ENCODE data around the gene RAD50.
"Not testable (repeated sequence)": the region's sequence is repeated elsewhere in the genome, so short reads cannot be mapped to it uniquely, and the experiment has no call there.

The RAD50 gene

DNA sequence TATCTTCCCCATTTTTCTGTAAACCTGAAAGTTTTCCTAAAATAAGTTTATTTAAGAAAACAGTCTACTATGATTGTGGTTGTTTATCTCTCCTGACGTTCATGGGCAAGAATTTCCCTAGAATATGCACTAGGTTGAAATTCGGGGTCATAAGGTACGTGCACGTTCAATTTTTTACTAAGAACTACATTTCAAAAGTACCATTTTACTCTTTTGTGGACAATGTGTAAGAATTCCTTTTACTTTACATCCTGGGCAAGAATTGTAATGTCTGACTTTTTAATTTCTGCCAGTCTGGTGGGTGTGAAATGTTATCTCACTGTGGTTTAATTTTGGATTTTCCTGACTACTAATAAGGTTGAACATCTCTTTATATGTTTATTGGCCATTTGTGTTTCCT is 25.8 kb upstream of the RAD50 start:
- Histone ChIP-seq H3K27me3 (ENCODE audit: insufficient read depth, low read length) (peaks cover 40% of the 10 kb centered on the region), H3K4me3 (ENCODE audit: low read depth, low read length) (no peak overlapping the region), H3K27ac (ENCODE audit: low read depth, low read length) (no peak overlapping the region), H3K36me3 (ENCODE audit: insufficient read depth, low read length) (no peaks in the 10 kb centered on the region), H3K79me2 (ENCODE audit: control insufficient read depth, insufficient read depth, low read length, unreplicated experiment) (no peaks in the 10 kb centered on the region), H2AFZ (ENCODE audit: low read length, unreplicated experiment) (no peak overlapping the region), H3K4me1 (ENCODE audit: control insufficient read depth, insufficient read depth, low read length, unreplicated experiment) (no peaks in the 10 kb centered on the region)

DNA sequence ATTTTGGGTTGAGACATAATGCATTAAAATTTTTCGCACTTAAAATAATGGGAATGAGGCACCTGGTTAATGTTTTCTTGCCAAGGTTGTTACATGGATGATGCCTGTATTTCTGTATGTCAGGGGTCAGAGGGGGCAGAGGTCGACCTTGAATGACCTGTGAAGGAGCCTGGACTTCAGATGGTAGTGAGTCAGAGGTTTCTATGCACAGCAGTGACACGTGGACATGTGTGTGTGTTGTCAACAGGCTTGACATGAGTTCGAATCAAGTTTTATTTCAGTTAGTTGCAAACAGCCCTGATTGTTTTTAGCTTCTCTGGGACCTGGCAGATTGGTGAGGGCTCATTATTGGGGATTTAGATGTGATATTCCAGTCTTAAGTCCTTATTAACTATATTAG is 17.1 kb upstream of the RAD50 start:
- Histone ChIP-seq H3K4me3 (ENCODE audit: low read depth, low read length) (no peak overlapping the region), H3K27ac (ENCODE audit: low read depth, low read length) (no peak overlapping the region), H3K27me3 (ENCODE audit: insufficient read depth, low read length) (peaks cover 28% of the 10 kb centered on the region), H3K4me1 (ENCODE audit: control insufficient read depth, insufficient read depth, low read length, unreplicated experiment) (no peaks in the 10 kb centered on the region), H2AFZ (ENCODE audit: low read length, unreplicated experiment) (no peak overlapping the region), H3K36me3 (ENCODE audit: insufficient read depth, low read length) (no peaks in the 10 kb centered on the region), H3K79me2 (ENCODE audit: control insufficient read depth, insufficient read depth, low read length, unreplicated experiment) (no peaks in the 10 kb centered on the region)

DNA sequence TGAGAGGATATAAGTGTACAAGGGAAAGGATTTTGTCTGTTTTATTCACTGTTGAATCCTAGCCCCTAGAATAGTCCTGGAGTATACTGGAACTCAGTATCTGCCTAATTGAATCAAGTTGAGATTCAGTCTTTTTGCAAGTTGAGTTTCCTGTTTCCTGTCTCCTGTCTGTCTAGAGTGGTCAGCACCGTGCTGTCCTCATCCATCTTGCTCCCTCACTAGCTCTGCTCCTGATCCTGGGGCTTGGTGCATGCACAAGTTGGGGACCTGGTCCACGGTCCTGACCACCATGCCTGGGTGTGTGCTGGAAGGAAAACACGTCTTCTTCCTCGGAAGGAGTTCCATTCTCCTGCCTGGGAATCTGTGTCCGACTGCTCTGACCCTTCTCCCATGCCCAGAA is 16.6 kb upstream of the RAD50 start:
- Histone ChIP-seq H3K4me1 (ENCODE audit: control insufficient read depth, insufficient read depth, low read length, unreplicated experiment) (no peaks in the 10 kb centered on the region), H2AFZ (ENCODE audit: low read length, unreplicated experiment) (no peak overlapping the region), H3K79me2 (ENCODE audit: control insufficient read depth, insufficient read depth, low read length, unreplicated experiment) (no peaks in the 10 kb centered on the region), H3K36me3 (ENCODE audit: insufficient read depth, low read length) (no peaks in the 10 kb centered on the region), H3K4me3 (ENCODE audit: low read depth, low read length) (no peak overlapping the region), H3K27ac (ENCODE audit: low read depth, low read length) (no peak overlapping the region), H3K27me3 (ENCODE audit: insufficient read depth, low read length) (peaks cover 23% of the 10 kb centered on the region)

DNA sequence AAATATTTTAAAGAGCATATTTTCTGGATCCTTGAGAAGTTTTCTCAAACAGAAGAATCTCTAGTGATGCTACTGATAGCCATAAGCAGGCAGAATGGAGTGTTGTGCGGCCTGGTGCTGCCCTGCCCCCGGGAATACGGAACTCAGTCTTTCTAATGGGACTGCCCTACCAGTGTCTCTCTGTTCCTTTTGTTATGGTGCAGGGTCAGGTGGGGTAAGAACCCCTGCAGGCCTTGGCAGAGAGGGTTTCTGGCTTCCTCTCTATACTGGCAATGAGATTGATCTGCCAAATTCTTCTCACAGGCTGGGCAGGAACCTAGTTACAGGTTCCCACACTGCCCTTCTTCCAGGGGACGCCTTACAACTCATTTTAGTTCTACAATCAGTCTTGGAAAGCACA is 16.0 kb upstream of the RAD50 start:
- H3K27ac ChIP-seq (ENCODE audit: low read depth, low read length), result no peak overlapping the region
- peaks cover 17% of the 10 kb centered on the region for H3K27me3 ChIP-seq (ENCODE audit: insufficient read depth, low read length)
- H3K36me3 ChIP-seq (ENCODE audit: insufficient read depth, low read length), result no peaks in the 10 kb centered on the region
- no peaks in the 10 kb centered on the region for H3K79me2 ChIP-seq (ENCODE audit: control insufficient read depth, insufficient read depth, low read length, unreplicated experiment)
- no peak overlapping the region for H3K4me3 ChIP-seq (ENCODE audit: low read depth, low read length)
- H3K4me1 ChIP-seq (ENCODE audit: control insufficient read depth, insufficient read depth, low read length, unreplicated experiment), result no peaks in the 10 kb centered on the region
- no peak overlapping the region for H2AFZ ChIP-seq (ENCODE audit: low read length, unreplicated experiment)

DNA sequence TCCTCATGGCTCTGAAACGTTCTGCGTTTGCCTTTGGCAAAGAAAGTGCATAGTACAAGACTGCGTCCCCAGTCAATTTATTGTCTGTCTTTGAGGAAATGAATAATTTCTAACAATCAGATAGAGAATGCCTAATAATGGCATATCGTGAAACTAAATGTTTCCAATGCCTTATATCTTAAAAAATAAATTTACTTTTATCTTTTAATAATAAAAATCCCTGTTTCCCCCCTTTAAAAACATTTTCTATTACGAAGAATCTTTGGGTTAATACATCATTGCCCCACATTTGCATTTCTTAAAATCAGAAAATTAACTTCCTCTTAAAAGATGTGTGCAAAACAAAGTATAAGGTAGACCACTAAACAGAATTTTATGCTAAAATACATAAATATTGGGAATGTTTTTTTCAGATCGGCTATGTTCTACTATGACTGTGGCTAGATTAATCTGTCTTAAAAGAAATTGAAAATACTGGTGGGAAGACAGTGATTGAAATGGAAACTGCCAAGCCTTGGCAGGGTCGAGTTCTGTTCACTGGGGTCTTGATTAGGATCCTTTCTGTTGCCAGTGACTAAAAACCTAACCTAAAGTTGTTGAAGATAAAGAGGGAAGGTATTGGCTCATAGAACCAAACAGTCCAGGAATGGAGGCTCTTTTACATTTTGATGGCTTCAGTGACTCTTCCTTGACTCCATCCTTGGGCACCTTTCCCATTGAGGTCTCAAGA is 13.1 kb upstream of the RAD50 start, which contains the start of gene IL5:
Gene IL5 (minus strand): TSS at position 51 of the 730 bp plus-strand sequence. CDS start 44 bp downstream, at position 7.
- no peak within 1 kb of the TSS for H3K27ac ChIP-seq (ENCODE audit: low read depth, low read length)
- no peak within 1 kb of the TSS for H3K4me3 ChIP-seq (ENCODE audit: low read depth, low read length)
- H3K79me2 ChIP-seq (ENCODE audit: control insufficient read depth, insufficient read depth, low read length, unreplicated experiment), result no peaks in the 10 kb centered on the region
- H3K27me3 ChIP-seq (ENCODE audit: insufficient read depth, low read length), result no peaks in the 10 kb centered on the region
- H3K4me1 ChIP-seq (ENCODE audit: control insufficient read depth, insufficient read depth, low read length, unreplicated experiment), result no peaks in the 10 kb centered on the region
- H3K36me3 ChIP-seq (ENCODE audit: insufficient read depth, low read length), result no peaks in the 10 kb centered on the region
- no peak within 1 kb of the TSS for H2AFZ ChIP-seq (ENCODE audit: low read length, unreplicated experiment)

DNA sequence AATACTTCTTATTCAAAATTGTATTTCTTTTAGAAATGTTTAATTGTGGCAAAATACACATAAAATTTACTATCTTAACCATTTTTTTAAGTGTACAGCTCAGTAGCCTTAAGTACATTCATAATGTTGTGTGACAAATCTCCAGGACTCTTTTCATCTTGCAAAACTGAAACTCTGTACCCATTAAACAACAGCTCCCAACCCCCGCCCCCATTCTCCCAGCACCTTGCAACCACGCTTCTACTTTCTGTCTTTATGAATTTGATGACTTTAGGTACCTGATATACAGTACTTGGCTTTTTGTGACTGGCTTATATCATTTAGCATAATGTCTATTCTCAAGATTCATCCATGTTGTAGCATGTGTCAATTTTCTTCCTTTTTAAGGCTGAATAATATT is 10.7 kb upstream of the RAD50 start:
- Histone ChIP-seq H3K4me3 (ENCODE audit: low read depth, low read length) (no peak overlapping the region), H3K36me3 (ENCODE audit: insufficient read depth, low read length) (no peaks in the 10 kb centered on the region), H3K27me3 (ENCODE audit: insufficient read depth, low read length) (no peaks in the 10 kb centered on the region), H2AFZ (ENCODE audit: low read length, unreplicated experiment) (no peak overlapping the region), H3K4me1 (ENCODE audit: control insufficient read depth, insufficient read depth, low read length, unreplicated experiment) (no peaks in the 10 kb centered on the region), H3K79me2 (ENCODE audit: control insufficient read depth, insufficient read depth, low read length, unreplicated experiment) (no peaks in the 10 kb centered on the region), H3K27ac (ENCODE audit: low read depth, low read length) (no peak overlapping the region)

DNA sequence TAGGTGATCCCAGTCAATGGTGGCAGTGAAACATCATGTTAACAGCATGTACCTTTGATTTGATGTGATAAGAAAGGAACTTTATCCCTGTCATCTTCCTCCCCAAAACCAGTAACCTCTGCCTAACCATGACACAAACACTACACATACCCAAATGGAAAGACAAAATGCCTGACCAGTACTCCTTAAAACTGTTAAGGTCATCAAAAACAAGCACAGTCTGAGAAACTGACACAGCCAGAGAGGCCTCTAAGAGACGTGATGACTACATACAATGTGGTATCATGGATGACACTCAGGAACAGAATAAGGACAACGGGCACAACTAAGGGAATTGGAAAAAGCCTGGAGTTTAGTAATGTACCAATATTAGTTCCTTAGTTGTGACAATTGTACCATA is 9.5 kb upstream of the RAD50 start:
- no peaks in the 10 kb centered on the region for H3K79me2 ChIP-seq (ENCODE audit: control insufficient read depth, insufficient read depth, low read length, unreplicated experiment)
- H3K27ac ChIP-seq (ENCODE audit: low read depth, low read length), result no peak overlapping the region
- no peak overlapping the region for H2AFZ ChIP-seq (ENCODE audit: low read length, unreplicated experiment)
- no peaks in the 10 kb centered on the region for H3K4me1 ChIP-seq (ENCODE audit: control insufficient read depth, insufficient read depth, low read length, unreplicated experiment)
- no peak overlapping the region for H3K4me3 ChIP-seq (ENCODE audit: low read depth, low read length)
- H3K36me3 ChIP-seq (ENCODE audit: insufficient read depth, low read length), result no peaks in the 10 kb centered on the region
- no peaks in the 10 kb centered on the region for H3K27me3 ChIP-seq (ENCODE audit: insufficient read depth, low read length)

DNA sequence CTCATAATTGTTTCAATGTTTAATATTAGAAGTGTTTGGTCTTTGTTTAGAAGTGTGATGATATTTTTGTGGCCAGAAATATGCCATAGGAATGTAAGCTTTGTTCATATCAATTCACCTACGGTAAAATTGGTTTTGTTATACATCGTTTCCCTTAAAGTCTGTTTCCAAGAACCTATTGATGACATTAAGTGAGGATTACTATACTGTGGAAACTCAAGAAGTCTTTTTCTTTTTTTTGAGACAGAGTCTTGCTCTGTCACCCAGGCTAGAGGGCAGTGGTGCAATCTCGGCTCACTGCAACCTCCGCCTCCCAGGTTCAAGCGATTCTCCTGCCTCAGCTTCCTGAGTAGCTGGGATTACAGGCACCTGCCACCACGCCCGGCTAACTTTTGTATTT is 7.9 kb upstream of the RAD50 start:
- not testable (repeated sequence) for H3K36me3 ChIP-seq (ENCODE audit: insufficient read depth, low read length); H3K27me3 ChIP-seq (ENCODE audit: insufficient read depth, low read length); H3K4me1 ChIP-seq (ENCODE audit: control insufficient read depth, insufficient read depth, low read length, unreplicated experiment); H3K27ac ChIP-seq (ENCODE audit: low read depth, low read length); H2AFZ ChIP-seq (ENCODE audit: low read length, unreplicated experiment); H3K4me3 ChIP-seq (ENCODE audit: low read depth, low read length); H3K79me2 ChIP-seq (ENCODE audit: control insufficient read depth, insufficient read depth, low read length, unreplicated experiment)

DNA sequence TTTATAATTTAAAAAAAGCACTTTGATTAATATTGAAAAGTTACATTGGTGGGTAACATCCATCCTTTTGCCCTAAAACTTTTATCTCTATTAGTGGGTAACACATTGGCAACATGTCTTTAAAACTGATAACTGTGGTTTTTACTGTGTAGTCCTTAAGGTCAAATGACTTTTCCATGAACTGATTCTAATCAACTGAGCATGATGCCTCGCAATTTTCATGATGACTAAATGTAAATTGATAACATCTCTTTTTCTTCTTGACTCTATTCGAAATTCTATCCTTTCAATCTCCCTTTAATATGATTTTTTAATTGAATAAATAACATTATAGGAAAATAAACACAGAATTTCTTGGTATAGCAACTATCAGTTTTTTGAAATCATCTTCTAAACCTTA is 7.2 kb upstream of the RAD50 start:
- H3K4me1 ChIP-seq (ENCODE audit: control insufficient read depth, insufficient read depth, low read length, unreplicated experiment), result no peaks in the 10 kb centered on the region
- no peak overlapping the region for H3K4me3 ChIP-seq (ENCODE audit: low read depth, low read length)
- H3K27me3 ChIP-seq (ENCODE audit: insufficient read depth, low read length), result no peaks in the 10 kb centered on the region
- no peak overlapping the region for H2AFZ ChIP-seq (ENCODE audit: low read length, unreplicated experiment)
- no peaks in the 10 kb centered on the region for H3K79me2 ChIP-seq (ENCODE audit: control insufficient read depth, insufficient read depth, low read length, unreplicated experiment)
- no peak overlapping the region for H3K27ac ChIP-seq (ENCODE audit: low read depth, low read length)
- no peaks in the 10 kb centered on the region for H3K36me3 ChIP-seq (ENCODE audit: insufficient read depth, low read length)

DNA sequence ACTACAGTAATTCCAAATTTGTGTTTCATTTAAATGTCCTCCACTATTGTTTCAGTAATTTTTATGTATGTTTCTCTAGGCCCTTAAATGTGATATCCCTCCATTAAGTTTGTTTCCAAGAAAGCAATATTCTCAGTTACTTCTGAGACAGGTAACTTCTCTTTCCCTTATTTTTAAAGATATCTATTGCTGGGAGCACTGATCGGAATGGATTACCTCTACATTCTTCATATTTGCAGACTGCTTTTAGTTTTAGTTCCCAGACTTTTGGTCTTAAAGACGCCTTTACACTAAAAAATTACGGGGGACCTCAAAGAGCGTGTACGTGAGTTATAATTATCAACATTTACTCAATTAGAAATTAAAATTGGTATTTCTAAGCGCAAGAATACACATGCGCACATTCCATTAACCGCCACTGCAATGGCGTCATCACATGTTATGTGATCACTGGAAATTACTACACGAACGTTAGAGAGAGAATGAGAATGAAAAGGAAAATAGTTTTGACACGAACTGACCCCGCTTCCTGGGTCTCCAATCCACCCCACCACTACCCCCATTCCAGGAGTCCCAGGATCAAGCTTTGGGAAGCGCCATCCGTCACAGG is 519 bp upstream of the RAD50 start:
- Histone ChIP-seq H3K36me3 (ENCODE audit: insufficient read depth, low read length) (peaks cover 18% of the 10 kb centered on the region), H3K4me1 (ENCODE audit: control insufficient read depth, insufficient read depth, low read length, unreplicated experiment) (peaks cover 4% of the 10 kb centered on the region), H3K4me3 (ENCODE audit: low read depth, low read length) (peak overlapping the region; percentile 95), H3K79me2 (ENCODE audit: control insufficient read depth, insufficient read depth, low read length, unreplicated experiment) (peaks cover 36% of the 10 kb centered on the region), H3K27me3 (ENCODE audit: insufficient read depth, low read length) (no peaks in the 10 kb centered on the region), H2AFZ (ENCODE audit: low read length, unreplicated experiment) (peak overlapping the region; percentile 85), H3K27ac (ENCODE audit: low read depth, low read length) (peak overlapping the region; percentile 73)

DNA sequence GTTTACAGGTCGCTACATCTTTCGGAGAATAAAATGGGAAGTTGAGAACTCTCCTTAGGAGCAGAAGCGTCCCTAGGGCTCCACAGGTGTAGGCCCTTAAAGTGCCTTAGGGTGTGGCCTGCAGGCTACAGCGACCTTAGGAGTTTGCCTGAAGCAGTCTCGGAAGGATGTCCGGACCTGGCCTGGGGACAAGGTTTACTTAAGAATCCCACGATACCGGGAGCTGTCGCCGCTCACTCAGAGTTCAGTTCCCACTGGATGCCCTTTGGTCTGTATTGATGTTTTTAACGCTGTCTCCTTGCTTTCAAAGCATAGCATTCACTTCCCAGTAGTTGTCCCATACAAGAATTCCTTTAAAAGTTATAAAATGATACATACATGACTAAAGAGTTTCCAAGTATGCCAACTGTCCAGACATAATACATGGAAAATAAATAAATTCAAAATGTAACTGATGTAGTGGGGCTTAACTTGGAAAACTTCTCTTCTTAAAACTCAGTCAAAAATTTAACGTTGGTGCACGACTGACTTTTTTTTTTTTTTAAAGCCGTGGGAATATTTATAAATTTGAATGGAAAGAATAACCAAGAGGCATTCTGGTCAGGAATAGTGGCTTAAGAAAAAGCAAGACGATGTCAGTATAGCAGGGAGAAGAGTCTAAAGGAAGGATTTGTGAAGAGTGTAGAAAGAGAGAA is 848 bp downstream of the RAD50 start:
- H3K27ac ChIP-seq (ENCODE audit: low read depth, low read length), result peak overlapping the region; percentile 73
- H3K27me3 ChIP-seq (ENCODE audit: insufficient read depth, low read length), result no peaks in the 10 kb centered on the region
- H3K36me3 ChIP-seq (ENCODE audit: insufficient read depth, low read length), result peaks cover 31% of the 10 kb centered on the region
- peaks cover 48% of the 10 kb centered on the region for H3K79me2 ChIP-seq (ENCODE audit: control insufficient read depth, insufficient read depth, low read length, unreplicated experiment)
- H2AFZ ChIP-seq (ENCODE audit: low read length, unreplicated experiment), result peak overlapping the region; percentile 85
- H3K4me1 ChIP-seq (ENCODE audit: control insufficient read depth, insufficient read depth, low read length, unreplicated experiment), result peaks cover 4% of the 10 kb centered on the region
- peak overlapping the region; percentile 95 for H3K4me3 ChIP-seq (ENCODE audit: low read depth, low read length)
